Mammary epithelial cell (primary cell): ENCODE data around the gene CAMK2B.

Experiments used
- CTCF ChIP-seq, 2 donors: IDR thresholded peaks in 1 of 2; conservative IDR thresholded peaks in 1 of 2; 2 replicates each; pipeline ENCODE4 v1.5.1; 2011 to 2012; ENCODE audit warnings: inconsistent platforms in 2 of 2, low read length in 2 of 2, mild to moderate bottlenecking in 2 of 2, control low read depth in 1 of 2, low read depth in 1 of 2; ENCODE audit not compliant: insufficient read depth in 1 of 2; ENCODE audit errors: extremely low read depth in 1 of 2
- EZH2 ChIP-seq: IDR thresholded peaks from 2 replicates; pipeline ENCODE4 v1.6.1; 2012; ENCODE audit warnings: low read length, inconsistent platforms, borderline replicate concordance

- no peak for TF ChIP-seq CTCF (conservative IDR thresholded peaks at IDR 0.05 in 1 of 2, IDR thresholded peaks at IDR 0.05 in 1 of 2; ENCODE audit: extremely low read depth in 1 of 2, insufficient read depth in 1 of 2, low read depth in 1 of 2, low read length in 2 of 2)
- TF ChIP-seq EZH2, result no peak
Observed at GRCh38 chr7:44246396-44247113, 78.8 kb downstream of the CAMK2B start.
